Measurements from ENCODE around the gene DNMT3A. TPM values are rescaled to one million over a fixed set of nuclear protein-coding genes. Genes with fewer than 3 reads are reported as not detected.

Gene DNMT3A
- total RNA-seq, 2 experiments from 2014 or later: 43.2 to 45.5 TPM

GRCh38 chr2:25378731-25379490 lies 37.2 kb upstream of the DNMT3A start:
- CTCF ChIA-PET: interaction anchor here (11.1 kb wide), 1 partner anchor 16 kb away, joined by 131 read pairs; no protein-coding TSS in a partner anchor
- Mint-ChIP-seq H3K4me1 (peaks cover 28% of the 10 kb centered on the region), H3K27ac (peak overlapping the region; percentile 49), H3K4me3 (no peak overlapping the region), H3K9me3 (no peaks in the 10 kb centered on the region), H3K27me3 (no peaks in the 10 kb centered on the region), H3K36me3 (ENCODE audit: low read depth) (peaks cover 25% of the 10 kb centered on the region)
- peak; percentile 15 for DNase-seq
- POLR2A ChIA-PET: interaction anchor here (3.7 kb wide), 1 partner anchor 75 kb away, joined by 15 read pairs; no protein-coding TSS in a partner anchor

- Mint-ChIP-seq H3K9me3 (no peaks in the 10 kb centered on the region), H3K27me3 (no peaks in the 10 kb centered on the region), H3K4me1 (peaks cover 28% of the 10 kb centered on the region), H3K36me3 (ENCODE audit: low read depth) (peaks cover 25% of the 10 kb centered on the region), H3K4me3 (no peak overlapping the region), H3K27ac (peak overlapping the region; percentile 96)
- ChIA-PET CTCF (interaction anchor here (0.8 to 11.1 kb wide), 7 partner anchors 8 to 181 kb away, joined by 3 to 131 read pairs (median 8); no protein-coding TSS in a partner anchor), POLR2A (interaction anchor here (1.0 to 3.8 kb wide), 6 partner anchors 8 to 76 kb away, joined by 3 to 41 read pairs (median 11); no protein-coding TSS in a partner anchor)
- no peak for DNase-seq
Observed at GRCh38 chr2:25377822-25378421, 36.2 kb upstream of the DNMT3A start.

GRCh38 chr2:25376750-25377621 lies 35.3 kb upstream of the DNMT3A start:
- peak overlapping the region; percentile 49 for H3K4me3 Mint-ChIP-seq
- peak; percentile 95 for DNase-seq
- ChIA-PET CTCF (interaction anchor here (0.8 to 11.1 kb wide), 19 partner anchors 9 to 402 kb away, joined by 3 to 131 read pairs (median 6); no protein-coding TSS in a partner anchor), POLR2A (interaction anchor here (0.9 to 3.8 kb wide), 10 partner anchors 9 to 181 kb away, joined by 3 to 41 read pairs (median 6); no protein-coding TSS in a partner anchor)
- peaks cover 25% of the 10 kb centered on the region for H3K36me3 Mint-ChIP-seq (ENCODE audit: low read depth)
- H3K27me3 Mint-ChIP-seq: no peaks in the 10 kb centered on the region
- H3K4me1 Mint-ChIP-seq: peaks cover 28% of the 10 kb centered on the region
- no peaks in the 10 kb centered on the region for H3K9me3 Mint-ChIP-seq
- peak overlapping the region; percentile 96 for H3K27ac Mint-ChIP-seq

- Mint-ChIP-seq H3K4me3 (no peak overlapping the region), H3K4me1 (peaks cover 28% of the 10 kb centered on the region), H3K9me3 (no peaks in the 10 kb centered on the region), H3K27me3 (no peaks in the 10 kb centered on the region), H3K36me3 (ENCODE audit: low read depth) (peaks cover 25% of the 10 kb centered on the region), H3K27ac (no peak overlapping the region)
- ChIA-PET POLR2A (interaction anchor here (1.0 to 3.8 kb wide), 8 partner anchors 11 to 182 kb away, joined by 3 to 41 read pairs (median 6); no protein-coding TSS in a partner anchor), CTCF (interaction anchor here (0.8 to 11.1 kb wide), 19 partner anchors 10 to 401 kb away, joined by 3 to 131 read pairs (median 6); partner anchors contain the start of gene DNMT3A)
- no peak for DNase-seq
Observed at GRCh38 chr2:25375989-25376545, 34.3 kb upstream of the DNMT3A start.

- Mint-ChIP-seq H3K4me1 (peaks cover 28% of the 10 kb centered on the region), H3K9me3 (no peaks in the 10 kb centered on the region), H3K27me3 (no peaks in the 10 kb centered on the region), H3K4me3 (no peak overlapping the region), H3K27ac (no peak overlapping the region), H3K36me3 (ENCODE audit: low read depth) (peaks cover 25% of the 10 kb centered on the region)
- ChIA-PET POLR2A (interaction anchor here (1.0 to 3.8 kb wide), 7 partner anchors 10 to 183 kb away, joined by 3 to 41 read pairs (median 6); no protein-coding TSS in a partner anchor), CTCF (interaction anchor here (0.6 to 11.1 kb wide), 17 partner anchors 10 to 886 kb away, joined by 3 to 131 read pairs (median 6); partner anchors contain the start of gene DNMT3A)
- DNase-seq: no peak
Observed at GRCh38 chr2:25375371-25375988, 33.8 kb upstream of the DNMT3A start.

DNA sequence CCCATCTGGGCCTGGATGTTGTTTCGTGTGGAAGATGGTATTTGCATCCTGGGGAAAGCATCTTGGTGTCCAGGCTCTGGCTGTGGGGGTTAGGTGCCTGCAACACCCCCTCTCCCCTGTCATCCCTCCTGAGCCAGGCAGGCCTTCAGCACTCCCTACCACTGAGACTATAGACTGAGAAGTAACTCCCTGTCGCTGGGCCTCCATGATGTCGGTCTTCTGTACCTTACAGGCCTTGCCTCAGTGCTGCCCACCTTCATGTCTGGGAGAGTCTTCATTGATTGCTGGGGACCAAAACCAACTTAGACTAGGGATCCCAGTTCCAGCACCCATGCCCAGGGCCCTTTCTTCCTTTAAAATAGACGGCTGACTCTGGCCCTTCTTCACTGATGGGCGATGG lies 33.1 kb upstream of the DNMT3A start:
- H3K4me3 Mint-ChIP-seq: no peak overlapping the region

GRCh38 chr2:25374411-25374810 lies 32.7 kb upstream of the DNMT3A start:
- H3K9me3 Mint-ChIP-seq: no peaks in the 10 kb centered on the region
- H3K4me1 Mint-ChIP-seq: peaks cover 28% of the 10 kb centered on the region
- CTCF ChIA-PET: interaction anchor here (1.7 to 11.1 kb wide), 2 partner anchors 11 to 32 kb away, joined by 7 to 131 read pairs; partner anchors contain the start of gene DNMT3A
- no peak for DNase-seq
- peaks cover 21% of the 10 kb centered on the region for H3K36me3 Mint-ChIP-seq (ENCODE audit: low read depth)
- H3K27me3 Mint-ChIP-seq: no peaks in the 10 kb centered on the region
- POLR2A ChIA-PET: interaction anchor here (3.8 kb wide), 1 partner anchor 12 kb away, joined by 41 read pairs; no protein-coding TSS in a partner anchor
- H3K4me3 Mint-ChIP-seq: no peak overlapping the region
- no peak overlapping the region for H3K27ac Mint-ChIP-seq

More for the DNA sequence above, 33.1 kb upstream of the DNMT3A start:
- H3K27me3 Mint-ChIP-seq: no peaks in the 10 kb centered on the region
- no peak for DNase-seq
- CTCF ChIA-PET: interaction anchor here (0.6 to 11.1 kb wide), 7 partner anchors 12 to 886 kb away, joined by 3 to 131 read pairs (median 7); partner anchors contain the start of gene DNMT3A
- POLR2A ChIA-PET: interaction anchor here (1.9 to 3.8 kb wide), 3 partner anchors 12 to 79 kb away, joined by 5 to 41 read pairs (median 15); no protein-coding TSS in a partner anchor
- H3K27ac Mint-ChIP-seq: no peak overlapping the region
- peaks cover 24% of the 10 kb centered on the region for H3K36me3 Mint-ChIP-seq (ENCODE audit: low read depth)
- H3K4me1 Mint-ChIP-seq: peaks cover 28% of the 10 kb centered on the region
- no peaks in the 10 kb centered on the region for H3K9me3 Mint-ChIP-seq

- CTCF ChIA-PET: interaction anchor here (11.1 kb wide), 1 partner anchor 10 kb away, joined by 131 read pairs; no protein-coding TSS in a partner anchor
- Mint-ChIP-seq H3K4me1 (peaks cover 19% of the 10 kb centered on the region), H3K4me3 (no peak overlapping the region), H3K36me3 (ENCODE audit: low read depth) (peaks cover 11% of the 10 kb centered on the region), H3K27me3 (no peaks in the 10 kb centered on the region), H3K9me3 (no peaks in the 10 kb centered on the region), H3K27ac (no peak overlapping the region)
- POLR2A ChIA-PET: interaction anchor here (1.1 to 3.5 kb wide), 2 partner anchors 8 to 11 kb away, joined by 3 to 13 read pairs; no protein-coding TSS in a partner anchor
- no peak for DNase-seq
Observed at GRCh38 chr2:25373269-25373981, 31.7 kb upstream of the DNMT3A start.

DNA sequence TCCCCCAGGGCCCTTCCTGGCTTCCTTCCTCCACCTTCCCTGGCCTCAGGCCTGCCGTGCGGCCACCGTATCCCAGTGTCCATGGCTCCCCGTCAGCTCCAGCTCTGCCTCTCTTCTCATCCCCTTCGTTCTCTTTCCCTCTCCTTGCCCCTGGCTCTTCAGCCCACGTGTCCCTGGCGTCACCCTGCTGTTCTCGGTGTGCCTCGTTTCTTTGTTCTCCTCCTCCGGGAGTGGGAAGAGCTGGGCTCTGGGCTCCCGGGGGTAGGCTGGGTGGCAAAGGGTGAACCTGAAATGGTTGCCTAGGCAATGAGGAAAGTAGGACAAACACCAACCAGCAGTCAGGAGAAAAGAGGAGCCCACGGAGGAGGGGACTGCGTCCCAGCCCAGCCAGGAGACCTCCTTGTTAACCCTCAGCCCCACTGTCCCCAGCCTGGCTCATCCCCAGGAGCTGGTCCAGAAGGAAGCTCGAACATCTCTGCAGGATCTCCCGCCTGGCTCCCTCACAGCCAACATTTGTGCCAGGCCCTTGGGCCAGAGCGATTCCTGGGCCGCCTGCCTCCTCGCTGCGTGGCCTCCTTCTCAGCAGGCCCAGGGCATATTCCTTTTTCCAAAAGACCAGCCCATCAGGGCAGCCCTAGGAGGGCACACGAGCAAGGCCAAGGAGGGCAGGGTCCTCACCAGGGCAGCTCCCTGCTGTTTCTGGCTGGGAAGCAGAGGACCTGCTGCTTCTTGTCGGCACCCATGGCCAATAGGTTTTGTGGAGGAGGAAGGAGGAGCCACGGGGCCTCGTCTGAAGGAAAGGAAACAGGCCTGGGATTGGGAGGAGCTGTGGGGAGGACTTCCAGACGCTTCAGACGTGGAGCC lies 30.9 kb upstream of the DNMT3A start:
- no peak overlapping the region for H3K4me3 Mint-ChIP-seq
- H3K27me3 Mint-ChIP-seq: no peaks in the 10 kb centered on the region
- no peak overlapping the region for H3K27ac Mint-ChIP-seq
- DNase-seq: no peak
- ChIA-PET POLR2A (interaction anchor here (1.1 to 3.5 kb wide), 2 partner anchors 8 to 10 kb away, joined by 3 to 13 read pairs; no protein-coding TSS in a partner anchor), CTCF (interaction anchor here (11.1 kb wide), 1 partner anchor 10 kb away, joined by 131 read pairs; no protein-coding TSS in a partner anchor)
- H3K36me3 Mint-ChIP-seq (ENCODE audit: low read depth): peaks cover 7% of the 10 kb centered on the region
- H3K4me1 Mint-ChIP-seq: peaks cover 14% of the 10 kb centered on the region
- H3K9me3 Mint-ChIP-seq: no peaks in the 10 kb centered on the region
